Mammary epithelial cell (primary cell): ENCODE results near the gene RASEF.

Source experiments
- CTCF ChIP-seq, 2 donors: IDR thresholded peaks in 1 of 2; conservative IDR thresholded peaks in 1 of 2; 2 replicates each; pipeline ENCODE4 v1.5.1; 2011 to 2012; ENCODE audit warnings: inconsistent platforms in 2 of 2, low read length in 2 of 2, mild to moderate bottlenecking in 2 of 2, control low read depth in 1 of 2, low read depth in 1 of 2; ENCODE audit not compliant: insufficient read depth in 1 of 2; ENCODE audit errors: extremely low read depth in 1 of 2
- EZH2 ChIP-seq: IDR thresholded peaks from 2 replicates; pipeline ENCODE4 v1.6.1; 2012; ENCODE audit warnings: low read length, inconsistent platforms, borderline replicate concordance

GRCh38 chr9:83034026-83034425 lies 28.9 kb downstream of the RASEF start:
- TF ChIP-seq CTCF (conservative IDR thresholded peaks at IDR 0.05 in 1 of 2, IDR thresholded peaks at IDR 0.05 in 1 of 2; ENCODE audit: extremely low read depth in 1 of 2, insufficient read depth in 1 of 2, low read depth in 1 of 2, low read length in 2 of 2) (no peak), EZH2 (no peak)
